ENCODE measurements around the gene CPM. TPM values are rescaled to one million over a fixed set of nuclear protein-coding genes. Genes with fewer than 3 reads are reported as not detected.
A peak's percentile ranks its signal among the peaks of the same experiment; 100 is the strongest.
"Not testable (repeated sequence)": the region's sequence is repeated elsewhere in the genome, so short reads cannot be mapped to it uniquely, and the experiment has no call there.

CPM gene
- total and polyA plus RNA-seq, 10 of the 15 experiments (the other 5 are each of a cell fraction or from before 2014, with no cell fraction given): 0.06 to 1.7 (median 0.41) TPM

DNA sequence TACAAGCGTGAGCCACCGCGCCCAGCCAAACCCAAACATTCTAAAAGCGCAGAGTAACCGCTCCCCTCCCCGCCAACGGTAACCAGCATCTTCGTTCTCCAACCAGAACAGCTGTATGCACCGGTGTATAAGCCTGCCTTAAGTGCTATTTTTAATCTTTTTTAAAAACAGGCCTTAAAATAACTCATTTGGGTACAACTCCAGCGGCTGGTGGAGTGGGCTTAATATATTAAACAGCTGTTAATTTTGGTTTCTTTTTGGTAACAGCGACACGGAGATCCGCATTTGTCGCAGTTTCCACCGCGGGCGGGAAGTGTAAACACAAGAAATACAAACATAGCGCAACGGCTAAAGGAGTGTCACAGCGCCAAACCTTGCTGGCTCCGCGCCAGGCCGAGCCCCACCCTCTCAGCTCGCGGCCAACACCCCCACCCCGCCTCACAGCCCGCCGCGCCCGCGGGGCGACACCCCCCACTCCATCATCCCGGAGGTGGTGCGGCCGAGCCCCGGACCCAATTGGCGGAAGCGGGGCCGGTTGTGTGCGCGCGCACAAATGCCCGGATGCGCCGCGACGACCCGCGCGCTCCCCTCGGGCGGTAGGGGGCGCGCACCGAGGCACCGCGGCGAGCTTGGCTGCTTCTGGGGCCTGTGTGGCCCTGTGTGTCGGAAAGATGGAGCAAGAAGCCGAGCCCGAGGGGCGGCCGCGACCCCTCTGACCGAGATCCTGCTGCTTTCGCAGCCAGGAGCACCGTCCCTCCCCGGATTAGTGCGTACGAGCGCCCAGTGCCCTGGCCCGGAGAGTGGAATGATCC lies 125.2 kb downstream of the CPM start, which contains the start of gene MDM2 (continued):
- TF ChIP-seq, protein P1, sequence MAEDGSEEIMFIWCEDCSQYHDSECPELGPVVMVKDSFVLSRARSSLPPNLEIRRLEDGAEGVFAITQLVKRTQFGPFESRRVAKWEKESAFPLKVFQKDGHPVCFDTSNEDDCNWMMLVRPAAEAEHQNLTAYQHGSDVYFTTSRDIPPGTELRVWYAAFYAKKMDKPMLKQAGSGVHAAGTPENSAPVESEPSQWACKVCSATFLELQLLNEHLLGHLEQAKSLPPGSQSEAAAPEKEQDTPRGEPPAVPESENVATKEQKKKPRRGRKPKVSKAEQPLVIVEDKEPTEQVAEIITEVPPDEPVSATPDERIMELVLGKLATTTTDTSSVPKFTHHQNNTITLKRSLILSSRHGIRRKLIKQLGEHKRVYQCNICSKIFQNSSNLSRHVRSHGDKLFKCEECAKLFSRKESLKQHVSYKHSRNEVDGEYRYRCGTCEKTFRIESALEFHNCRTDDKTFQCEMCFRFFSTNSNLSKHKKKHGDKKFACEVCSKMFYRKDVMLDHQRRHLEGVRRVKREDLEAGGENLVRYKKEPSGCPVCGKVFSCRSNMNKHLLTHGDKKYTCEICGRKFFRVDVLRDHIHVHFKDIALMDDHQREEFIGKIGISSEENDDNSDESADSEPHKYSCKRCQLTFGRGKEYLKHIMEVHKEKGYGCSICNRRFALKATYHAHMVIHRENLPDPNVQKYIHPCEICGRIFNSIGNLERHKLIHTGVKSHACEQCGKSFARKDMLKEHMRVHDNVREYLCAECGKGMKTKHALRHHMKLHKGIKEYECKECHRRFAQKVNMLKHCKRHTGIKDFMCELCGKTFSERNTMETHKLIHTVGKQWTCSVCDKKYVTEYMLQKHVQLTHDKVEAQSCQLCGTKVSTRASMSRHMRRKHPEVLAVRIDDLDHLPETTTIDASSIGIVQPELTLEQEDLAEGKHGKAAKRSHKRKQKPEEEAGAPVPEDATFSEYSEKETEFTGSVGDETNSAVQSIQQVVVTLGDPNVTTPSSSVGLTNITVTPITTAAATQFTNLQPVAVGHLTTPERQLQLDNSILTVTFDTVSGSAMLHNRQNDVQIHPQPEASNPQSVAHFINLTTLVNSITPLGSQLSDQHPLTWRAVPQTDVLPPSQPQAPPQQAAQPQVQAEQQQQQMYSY (CRISPR knock-in tag; IDR thresholded peaks at IDR 0.05): no peak
- TF ChIP-seq SIX5 (IDR thresholded peaks at IDR 0.05; ENCODE audit: low read depth, low read length, severe bottlenecking): no peak
- peak; percentile 96 for TF ChIP-seq SMAD1 (IDR thresholded peaks at IDR 0.05; ENCODE audit: low read depth, partially characterized antibody)
- peak; percentile 66; the same call in 1 of the 2 replicates for TF ChIP-seq CREB1 (IDR thresholded peaks at IDR 0.05; ENCODE audit: low read depth)
- TF ChIP-seq NFYB (IDR thresholded peaks at IDR 0.05; ENCODE audit: insufficient read depth, low read depth, low read length): 0 out of 2 replicates have a peak, but pooled peaks have one; percentile 33
- TF ChIP-seq PML (IDR thresholded peaks at IDR 0.05; ENCODE audit: low read length): peak; percentile 54; the same call in 1 of the 2 replicates

DNA sequence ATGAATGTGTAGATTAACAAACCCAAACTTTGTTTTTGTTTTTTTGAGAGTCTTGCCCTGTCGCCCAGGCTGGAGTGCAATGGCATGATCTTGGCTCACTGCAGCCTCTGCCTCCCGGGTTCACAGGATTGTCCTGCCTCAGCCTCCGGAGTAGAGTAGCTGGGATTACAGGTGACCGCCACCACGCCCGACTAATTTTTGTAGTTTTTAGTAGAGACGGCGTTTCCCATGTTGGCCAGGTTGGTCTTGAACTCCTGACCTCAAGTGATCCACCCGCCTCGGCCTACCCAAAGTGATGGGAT lies 125.7 kb downstream of the CPM start:
- H3K79me2 ChIP-seq (ENCODE audit: control insufficient read depth, insufficient read depth, low read length): peaks cover 41% of the 10 kb centered on the region
- intact Hi-C loops (cut with micrococcal nuclease; ENCODE audit: unreplicated experiment): loop anchor here (5.0 kb wide), 4 partner anchors 120 to 435 kb away; partner anchors contain the start of genes NUP107 and RAP1B
- ChIA-PET SMC1A (ENCODE audit: uncharacterized antibody, unreplicated experiment) (interaction anchor here (0.6 to 2.4 kb wide), 12 partner anchors 10 to 450 kb away, joined by 3 to 12 read pairs (median 4); no protein-coding TSS in a partner anchor), CTCF (interaction anchor here (0.7 to 2.7 kb wide), 12 partner anchors 10 to 448 kb away, joined by 3 to 17 read pairs (median 4); partner anchors contain the start of gene SLC35E3), RAD21 (ENCODE audit: unreplicated experiment) (interaction anchor here (0.7 to 3.2 kb wide), 6 partner anchors 61 to 490 kb away, joined by 3 to 25 read pairs (median 3); partner anchors contain the start of gene SLC35E3), POLR2A (interaction anchor here (0.8 to 2.5 kb wide), 9 partner anchors 10 to 448 kb away, joined by 3 to 7 read pairs (median 4); no protein-coding TSS in a partner anchor)
- in situ Hi-C loops (cut with MboI); H4K20me1 ChIP-seq (ENCODE audit: control insufficient read depth, insufficient read depth); H3K27me3 ChIP-seq (replicated peaks in 1 of 2; ENCODE audit: control insufficient read depth in 2 of 2, insufficient read depth in 2 of 2, low read length in 1 of 2); BruUV-seq (replicated peaks); H3K9me3 ChIP-seq (replicated peaks; ENCODE audit: control insufficient read depth, insufficient read depth, low read length); DNase-seq (ENCODE audit: low read depth, low spot score); H3K36me3 ChIP-seq (ENCODE audit: control insufficient read depth in 2 of 2, insufficient read depth in 2 of 2, low read length in 1 of 2); FAIRE-seq; ATAC-seq; H3K4me1 ChIP-seq (ENCODE audit: control insufficient read depth, insufficient read depth, low read length): not testable (repeated sequence)
- peak overlapping the region; percentile 100 for H3K27ac ChIP-seq (ENCODE audit: control insufficient read depth, insufficient read depth)
- peak overlapping the region; percentile 75 for H3K4me2 ChIP-seq (ENCODE audit: control insufficient read depth, insufficient read depth)
- 0 out of 2 replicates have a peak, but pooled peaks have one; percentile 42 for TF ChIP-seq HDGF (IDR thresholded peaks at IDR 0.05)
- TF ChIP-seq, protein P2, sequence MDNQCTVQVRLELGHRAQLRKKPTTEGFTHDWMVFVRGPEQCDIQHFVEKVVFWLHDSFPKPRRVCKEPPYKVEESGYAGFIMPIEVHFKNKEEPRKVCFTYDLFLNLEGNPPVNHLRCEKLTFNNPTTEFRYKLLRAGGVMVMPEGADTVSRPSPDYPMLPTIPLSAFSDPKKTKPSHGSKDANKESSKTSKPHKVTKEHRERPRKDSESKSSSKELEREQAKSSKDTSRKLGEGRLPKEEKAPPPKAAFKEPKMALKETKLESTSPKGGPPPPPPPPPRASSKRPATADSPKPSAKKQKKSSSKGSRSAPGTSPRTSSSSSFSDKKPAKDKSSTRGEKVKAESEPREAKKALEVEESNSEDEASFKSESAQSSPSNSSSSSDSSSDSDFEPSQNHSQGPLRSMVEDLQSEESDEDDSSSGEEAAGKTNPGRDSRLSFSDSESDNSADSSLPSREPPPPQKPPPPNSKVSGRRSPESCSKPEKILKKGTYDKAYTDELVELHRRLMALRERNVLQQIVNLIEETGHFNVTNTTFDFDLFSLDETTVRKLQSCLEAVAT (IDR thresholded peaks at IDR 0.05): 0 out of 2 replicates have a peak, but pooled peaks have one; percentile 66
- H3K4me3 ChIP-seq: peak overlapping the region; percentile 77
- peak overlapping the region; percentile 100 for H3K9ac ChIP-seq (ENCODE audit: control insufficient read depth, insufficient read depth, low read length)
- 1% methylated on average over 10 of the region's 10 CpGs for WGBS (ENCODE audit: insufficient coverage, insufficient replicate concordance, low lambda C conversion rate, missing lambda C conversion rate)
- H2AFZ ChIP-seq (ENCODE audit: control insufficient read depth, low read depth, low read length): peak overlapping the region; percentile 15

Measured in GM12878 (cell line).